HG03097 (cell line): ENCODE data around the gene FETUB.

Source experiments
- ATAC-seq: cut with Tn5 transposase; IDR thresholded peaks from one replicate; pipeline ENCODE4 v1.9.1; 2021; ENCODE audit not compliant: unreplicated experiment, low FRiP score

Gene FETUB

GRCh38 chr3:186639778-186640472, at the start of gene FETUB:
Gene FETUB, plus strand, starts transcription at chr3:186640399. Its CDS starts 62 bp downstream, at chr3:186640461.
- ATAC-seq, result no peak

- ATAC-seq, result no peak
Measured at GRCh38 chr3:186590580-186591295, 49.5 kb upstream of the FETUB start.

DNA sequence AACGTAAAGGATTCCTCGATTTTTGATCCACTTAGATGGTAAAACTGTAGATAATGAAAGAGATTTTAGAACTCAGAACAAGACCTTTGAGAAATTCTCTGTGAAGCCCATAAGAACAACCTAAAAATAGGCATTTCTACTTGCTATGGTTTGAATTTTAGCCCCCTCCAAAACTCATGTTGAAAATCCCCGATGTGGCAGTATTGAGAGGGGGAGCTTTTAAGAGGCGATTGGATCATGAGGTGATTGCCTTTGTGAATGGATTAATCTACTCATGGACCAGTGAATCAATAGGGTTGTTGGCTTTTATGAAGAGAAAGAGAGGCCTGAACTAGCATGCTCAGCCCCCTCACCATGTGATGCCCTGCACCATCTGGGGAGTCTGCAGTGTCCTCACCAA, 47.5 kb upstream of the FETUB start:
- ATAC-seq, result no peak

GRCh38 chr3:186593862-186594261, 46.3 kb upstream of the FETUB start:
- ATAC-seq, result no peak

- no peak for ATAC-seq
Measured at GRCh38 chr3:186594591-186595113, 45.5 kb upstream of the FETUB start.

DNA sequence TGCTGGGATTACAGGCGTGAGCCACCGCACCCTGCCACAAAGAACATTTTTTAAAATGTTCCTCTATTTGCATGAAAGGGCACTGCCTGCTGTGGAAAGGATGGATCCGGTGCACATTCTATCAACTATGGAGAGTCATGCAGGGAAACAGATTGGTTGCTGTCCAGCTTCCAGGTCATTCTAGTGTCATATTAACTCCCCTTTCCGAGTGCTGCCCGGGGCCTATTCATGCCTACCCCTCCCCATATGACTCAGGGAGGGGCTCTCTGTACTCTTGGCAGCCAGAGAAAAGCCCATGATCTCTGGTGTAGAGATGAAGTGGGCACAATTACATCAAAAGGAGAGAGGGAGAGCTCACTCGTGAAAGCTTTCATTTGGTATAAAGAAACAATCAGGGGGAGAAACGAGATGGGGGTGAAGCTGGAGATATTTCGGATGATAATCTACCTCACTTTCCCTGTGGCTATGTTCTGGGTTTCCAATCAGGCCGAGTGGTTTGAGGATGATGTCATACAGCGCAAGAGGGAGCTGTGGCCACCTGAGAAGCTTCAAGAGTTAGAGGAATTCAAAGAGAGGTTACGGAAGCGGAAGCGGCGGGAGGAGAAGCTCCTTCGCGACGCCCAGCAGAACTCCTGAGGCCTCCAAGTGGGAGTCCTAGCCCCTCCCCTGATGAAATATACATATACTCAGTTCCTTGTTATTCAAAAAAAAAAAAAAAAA, 43.5 kb upstream of the FETUB start:
- ATAC-seq, result no peak

DNA sequence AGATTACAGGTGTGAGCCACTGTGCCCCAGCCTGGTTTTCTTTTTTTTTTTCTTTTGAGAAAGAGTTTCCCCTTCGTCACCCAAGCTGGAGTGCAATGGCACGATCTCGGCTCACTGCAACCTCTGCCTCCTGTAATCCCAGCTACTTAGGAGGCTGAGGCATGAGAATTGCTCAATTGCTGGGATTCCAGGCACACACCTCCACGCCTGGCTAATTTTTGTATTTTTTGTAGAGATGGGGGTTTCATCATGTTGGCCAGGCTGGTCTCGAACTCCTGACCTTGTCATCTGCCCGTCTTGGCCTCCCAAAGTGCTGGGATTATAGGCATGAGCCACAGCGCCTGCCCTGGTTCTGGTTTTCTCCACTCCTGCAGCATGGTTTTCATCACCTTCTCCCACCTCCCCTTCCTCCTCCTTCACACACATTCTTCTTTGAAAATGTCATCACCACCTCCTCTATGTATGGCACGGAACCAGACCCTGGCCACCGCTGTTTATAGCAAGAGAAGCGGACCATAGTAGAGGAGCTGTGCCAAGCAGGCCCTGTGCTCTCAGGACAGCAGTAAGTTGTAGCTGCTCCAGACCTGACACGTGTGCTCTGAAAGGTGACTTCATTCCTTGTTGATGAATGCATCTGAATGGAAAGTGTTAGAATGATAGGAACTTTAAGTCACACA, 42.0 kb upstream of the FETUB start:
- ATAC-seq, result no peak

DNA sequence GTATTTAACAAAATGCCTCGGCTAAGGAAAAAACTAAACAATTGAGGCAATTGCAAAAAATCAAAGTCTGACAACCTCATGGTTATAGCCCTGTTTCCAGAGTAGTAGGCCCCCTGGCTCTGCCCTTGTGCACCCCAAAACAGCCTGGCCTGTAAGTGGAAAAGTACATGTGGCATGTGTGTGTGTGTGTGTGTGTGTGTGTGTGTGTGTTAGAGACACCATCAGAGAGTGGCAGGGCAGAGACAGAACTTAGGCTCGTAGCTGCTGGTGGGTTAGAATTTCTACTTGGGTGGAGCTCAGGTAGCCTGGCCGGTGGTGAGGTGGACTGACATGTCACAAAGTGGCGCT, 41.4 kb upstream of the FETUB start:
- ATAC-seq, result no peak

GRCh38 chr3:186599142-186599784, 40.9 kb upstream of the FETUB start:
- ATAC-seq, result no peak

DNA sequence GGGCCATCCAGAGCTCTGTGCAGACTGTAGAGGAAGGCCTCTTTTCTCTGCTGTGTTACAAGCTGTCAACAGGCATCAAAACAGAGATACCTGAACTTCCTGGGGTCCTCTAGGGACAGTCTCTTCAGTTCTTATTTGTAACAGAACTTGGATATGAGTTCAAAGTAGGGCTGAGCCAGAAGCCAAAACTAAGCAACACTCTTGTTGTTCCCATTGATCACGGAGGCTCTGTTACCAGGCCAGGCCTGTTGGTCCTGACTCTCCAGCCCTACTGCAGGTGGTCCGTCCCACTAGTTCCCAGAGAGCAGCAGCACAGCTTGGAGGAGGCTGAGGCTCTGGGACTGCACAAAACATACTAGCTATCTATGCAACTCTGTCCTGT, 40.4 kb upstream of the FETUB start:
- ATAC-seq, result no peak

DNA sequence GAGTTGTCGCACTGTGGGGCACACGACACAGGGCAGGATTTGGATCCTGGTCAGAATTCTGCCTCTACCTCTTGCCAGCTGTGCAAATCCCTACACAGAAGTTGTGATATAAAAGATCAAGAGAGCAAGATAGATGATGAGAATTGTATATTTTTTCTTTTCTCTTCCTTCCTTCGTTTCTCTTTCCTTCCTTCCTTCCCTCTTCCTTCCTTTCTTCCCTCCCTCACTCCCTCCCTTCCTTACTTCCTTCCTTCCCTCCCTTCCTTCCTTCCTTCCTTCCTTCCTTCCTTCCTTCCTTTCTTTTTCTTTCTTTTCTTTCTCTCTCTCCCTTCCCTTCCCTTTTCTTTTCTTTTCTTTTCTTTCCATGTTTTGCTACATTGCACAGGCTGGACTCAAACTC, 39.3 kb upstream of the FETUB start:
- ATAC-seq, result no peak

DNA sequence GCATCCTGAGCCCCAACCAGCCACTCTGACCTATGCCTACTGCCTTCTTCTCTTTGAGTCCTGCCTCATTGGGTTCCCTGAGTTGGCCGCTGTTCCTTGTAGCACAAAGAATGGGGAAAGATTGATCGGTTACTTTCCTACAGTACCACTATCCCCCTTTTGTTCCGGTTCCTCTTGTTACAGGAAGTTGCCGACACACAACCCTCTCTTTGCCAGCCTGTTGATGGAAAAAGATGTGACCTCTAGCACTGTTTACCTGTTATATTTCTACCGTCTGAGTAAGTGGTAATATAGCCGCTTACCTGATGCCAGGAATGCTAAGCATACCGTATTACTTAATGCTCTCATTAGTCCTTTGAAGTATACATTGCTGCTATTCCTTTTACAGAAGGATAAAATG, 37.0 kb upstream of the FETUB start:
- ATAC-seq, result no peak

GRCh38 chr3:186605078-186605477, 35.1 kb upstream of the FETUB start:
- ATAC-seq, result no peak

GRCh38 chr3:186605561-186606545, 34.3 kb upstream of the FETUB start:
- ATAC-seq, result no peak

GRCh38 chr3:186608624-186609215, 31.5 kb upstream of the FETUB start:
- no peak for ATAC-seq

DNA sequence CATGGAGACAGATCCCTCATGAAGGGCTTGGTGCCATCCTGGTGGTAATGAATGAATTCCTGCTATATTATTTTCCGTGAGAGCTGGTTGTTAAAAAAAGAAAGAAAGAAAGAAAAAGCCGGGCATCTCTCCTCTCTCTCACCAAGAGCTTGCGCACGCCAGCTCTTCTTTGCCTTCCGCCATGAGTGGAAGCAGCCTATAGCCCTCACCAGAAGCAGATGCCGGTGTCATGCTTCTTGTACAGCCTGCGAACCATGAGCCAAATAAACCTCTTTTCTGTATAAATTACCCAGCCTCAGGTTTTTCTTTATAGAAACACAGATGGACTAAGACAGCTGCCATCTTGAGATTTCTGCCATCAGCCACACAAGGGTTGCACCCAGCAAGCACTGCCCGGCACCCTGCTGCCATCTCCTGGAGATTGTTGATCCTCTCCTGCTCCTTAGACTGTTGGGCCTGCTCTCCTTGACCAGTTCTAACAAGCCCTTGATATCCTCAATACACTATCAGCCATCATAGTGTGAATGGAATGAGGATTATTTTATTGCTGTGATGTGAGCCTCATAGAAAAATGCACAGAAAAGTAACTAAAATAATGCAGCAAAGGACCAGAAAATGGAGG, 30.8 kb upstream of the FETUB start:
- no peak for ATAC-seq

- no peak for ATAC-seq
Measured at GRCh38 chr3:186612065-186612464, 28.1 kb upstream of the FETUB start.
